ENCODE data around the gene CTSE.

CTSE gene

DNA sequence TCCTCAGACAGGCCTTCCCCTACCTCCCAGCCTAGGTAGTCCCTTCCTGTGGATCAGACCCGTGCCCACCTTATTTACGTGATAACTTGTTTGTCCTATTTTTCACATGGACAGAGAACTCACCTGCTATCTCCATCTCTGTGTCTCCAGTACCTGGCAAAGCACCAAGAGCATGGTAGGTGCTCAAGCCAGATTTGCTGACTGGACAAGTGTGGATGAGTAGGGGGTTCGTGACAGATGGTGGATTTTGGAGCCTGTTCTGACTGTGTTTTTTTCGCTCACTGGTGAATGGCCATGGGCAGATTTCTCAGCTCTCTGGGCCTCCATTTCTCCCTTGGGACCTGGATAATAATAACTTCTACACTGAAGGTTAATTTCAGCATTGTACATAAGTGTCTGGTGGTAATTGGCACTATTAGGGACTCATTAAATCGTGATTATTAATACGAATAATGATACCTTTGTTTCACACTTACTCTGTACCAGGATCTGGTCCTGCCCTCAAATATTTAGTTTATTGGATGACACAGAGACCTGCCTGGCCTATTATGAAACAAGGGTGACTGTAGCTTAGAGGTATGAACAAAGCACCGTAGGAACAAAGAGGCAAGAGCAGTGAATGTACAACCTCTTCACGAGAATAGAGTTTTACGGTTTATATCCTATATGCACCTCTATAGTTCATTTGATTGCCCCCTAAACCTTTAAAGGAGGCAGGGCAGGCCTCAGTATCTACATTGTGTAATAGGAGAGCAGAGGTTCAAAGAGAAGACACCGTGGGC is 56.0 kb downstream of the CTSE start:
- no peak for DNase-seq

GRCh38 chr1:205965036-205965884 is 58.4 kb downstream of the CTSE start:
- DNase-seq, result no peak

- no peak for DNase-seq
These were observed 60.1 kb downstream of the CTSE start for GRCh38 chr1:205963352-205964155.

GRCh38 chr1:205962821-205963221 is 60.9 kb downstream of the CTSE start:
- DNase-seq, result no peak

GRCh38 chr1:205961991-205962820 is 61.5 kb downstream of the CTSE start:
- no peak for DNase-seq

GRCh38 chr1:205961405-205961804 is 62.3 kb downstream of the CTSE start:
- DNase-seq, result peak; percentile 31

- DNase-seq, result no peak
These were observed 63.9 kb downstream of the CTSE start for GRCh38 chr1:205959789-205960188.
